SK-N-SH treated with all-trans-retinoic acid at 6 μM for 48 hours (cell line): ENCODE results near the gene PDE1A.

Experiments used
- ATAC-seq: fragments of 200-7000 bp; cut with Tn5 transposase; 3 replicates; pipeline ENCODE4 v1.9.1; 2020; ENCODE audit warnings: mild to moderate bottlenecking, moderate library complexity
- ARNTL ChIP-seq: fragments of 450-650 bp; formaldehyde crosslinking; IDR thresholded peaks from 2 replicates; pipeline ENCODE4 v1.5.0; 2020; ENCODE audit warnings: low read depth, mild to moderate bottlenecking, moderate library complexity, borderline replicate concordance
- BACH2 ChIP-seq: fragments of 250-450 bp; sonication (Bioruptor Pico); IDR thresholded peaks from 2 replicates; pipeline ENCODE4 v1.9.0; 2021; ENCODE audit warnings: mild to moderate bottlenecking, borderline replicate concordance
- CREB5 ChIP-seq: fragments of 250-450 bp; sonication (Bioruptor Pico); IDR thresholded peaks from 2 replicates; pipeline ENCODE4 v1.5.1; 2020; ENCODE audit warnings: low read depth, mild to moderate bottlenecking, moderate library complexity
- CSDC2 ChIP-seq: fragments of 250-450 bp; sonication (Bioruptor Pico); IDR thresholded peaks from 2 replicates; pipeline ENCODE4 v1.5.0; 2020; ENCODE audit warnings: mild to moderate bottlenecking, moderate library complexity
- CSRNP3 ChIP-seq: fragments of 250-450 bp; sonication (Bioruptor Pico); IDR thresholded peaks from 2 replicates; pipeline ENCODE4 v1.5.1; 2021; ENCODE audit warnings: mild to moderate bottlenecking, moderate library complexity
- ESRRG ChIP-seq: fragments of 250-450 bp; sonication (Bioruptor Pico); IDR thresholded peaks from 2 replicates; pipeline ENCODE4 v1.6.1; 2021; ENCODE audit warnings: mild to moderate bottlenecking
- GLIS3 ChIP-seq: fragments of 250-450 bp; sonication (Bioruptor Pico); IDR thresholded peaks from 2 replicates; pipeline ENCODE4 v1.5.0; 2020; ENCODE audit warnings: mild to moderate bottlenecking, moderate library complexity
- ISL1 ChIP-seq: fragments of 250-450 bp; sonication (Bioruptor Pico); IDR thresholded peaks from 2 replicates; pipeline ENCODE4 v2.1.2; 2022; ENCODE audit warnings: mild to moderate bottlenecking, moderate library complexity
- OSR1 ChIP-seq: fragments of 250-450 bp; sonication (Bioruptor Pico); IDR thresholded peaks from 2 replicates; pipeline ENCODE4 v1.8.0; 2022; ENCODE audit warnings: moderate library complexity, mild to moderate bottlenecking, inconsistent platforms
- PATZ1 ChIP-seq: fragments of 250-450 bp; sonication (Bioruptor Pico); IDR thresholded peaks from 2 replicates; pipeline ENCODE4 v1.8.0; 2020; ENCODE audit warnings: mild to moderate bottlenecking, moderate library complexity, borderline replicate concordance
- POU6F1 ChIP-seq: fragments of 250-450 bp; sonication (Bioruptor Pico); IDR thresholded peaks from 2 replicates; pipeline ENCODE4 v1.8.0; 2021; ENCODE audit warnings: low read depth, mild to moderate bottlenecking, moderate library complexity, borderline replicate concordance
- RARB ChIP-seq: fragments of 250-450 bp; sonication (Bioruptor Pico); IDR thresholded peaks from 2 replicates; pipeline ENCODE4 v1.8.0; 2021; ENCODE audit warnings: mild to moderate bottlenecking, moderate library complexity
- SNAI2 ChIP-seq: fragments of 250-450 bp; sonication (Bioruptor Pico); IDR thresholded peaks from 2 replicates; pipeline ENCODE4 v1.5.0; 2020; ENCODE audit warnings: mild to moderate bottlenecking, moderate library complexity
- TCF4 ChIP-seq: fragments of 250-450 bp; sonication (Bioruptor Pico); IDR thresholded peaks from 2 replicates; pipeline ENCODE4 v1.8.0; 2021; ENCODE audit warnings: mild to moderate bottlenecking, moderate library complexity, borderline replicate concordance
- TSHZ2 ChIP-seq: fragments of 250-450 bp; sonication (Bioruptor Pico); IDR thresholded peaks from 2 replicates; pipeline ENCODE4 v1.5.0; 2020; ENCODE audit warnings: mild to moderate bottlenecking, moderate library complexity
- ZC3H10 ChIP-seq: fragments of 250-450 bp; sonication (Bioruptor Pico); IDR thresholded peaks from 2 replicates; pipeline ENCODE4 v1.5.1; 2021; ENCODE audit warnings: mild to moderate bottlenecking, moderate library complexity
- ZFP3 ChIP-seq: fragments of 250-450 bp; sonication (Bioruptor Pico); IDR thresholded peaks from 2 replicates; pipeline ENCODE4 v1.5.0; 2020; ENCODE audit warnings: mild to moderate bottlenecking, moderate library complexity
- ZFP30 ChIP-seq: fragments of 450-650 bp; formaldehyde crosslinking; IDR thresholded peaks from 2 replicates; pipeline ENCODE4 v1.5.0; 2022; ENCODE audit warnings: mild to moderate bottlenecking, moderate library complexity
- ZNF565 ChIP-seq: fragments of 450-650 bp; formaldehyde crosslinking; conservative IDR thresholded peaks from 2 replicates; pipeline ENCODE4 v1.5.0; 2020; ENCODE audit warnings: low read depth, mild to moderate bottlenecking, moderate library complexity
- ZNF70 ChIP-seq: fragments of 450-650 bp; formaldehyde crosslinking; IDR thresholded peaks from 2 replicates; pipeline ENCODE4 v1.5.0; 2020; ENCODE audit warnings: mild to moderate bottlenecking, moderate library complexity
- ZNF8 ChIP-seq: fragments of 450-650 bp; formaldehyde crosslinking; IDR thresholded peaks from 2 replicates; pipeline ENCODE4 v1.5.0; 2020; ENCODE audit warnings: mild to moderate bottlenecking, moderate library complexity

The PDE1A gene

GRCh38 chr2:182170341-182170740, 256.5 kb downstream of the PDE1A start:
- ATAC-seq = no peak
- TF ChIP-seq PATZ1 (CRISPR knock-in tag) (no peak), ARNTL (CRISPR knock-in tag) (no peak), ZNF70 (CRISPR knock-in tag) (no peak), OSR1 (CRISPR knock-in tag) (no peak), SNAI2 (no peak), ZNF8 (no peak), ZNF565 (CRISPR knock-in tag) (no peak), RARB (CRISPR knock-in tag) (no peak), ZC3H10 (CRISPR knock-in tag) (no peak), TSHZ2 (CRISPR knock-in tag) (no peak), CREB5 (CRISPR knock-in tag) (no peak), GLIS3 (CRISPR knock-in tag) (no peak), ZFP3 (CRISPR knock-in tag) (no peak), CSRNP3 (CRISPR knock-in tag) (no peak), ESRRG (no peak), ZFP30 (CRISPR knock-in tag) (no peak), BACH2 (CRISPR knock-in tag) (no peak), TCF4 (CRISPR knock-in tag) (no peak)

- TF ChIP-seq CSRNP3 (CRISPR knock-in tag) = no peak
- no peak for TF ChIP-seq TSHZ2 (CRISPR knock-in tag)
- no peak for TF ChIP-seq ZFP30 (CRISPR knock-in tag)
- no peak for TF ChIP-seq RARB (CRISPR knock-in tag)
- no peak for TF ChIP-seq ZNF70 (CRISPR knock-in tag)
- no peak for TF ChIP-seq POU6F1 (CRISPR knock-in tag)
- TF ChIP-seq CSDC2 (CRISPR knock-in tag) = no peak
- TF ChIP-seq ZNF8 = no peak
- no peak for TF ChIP-seq ZNF565 (CRISPR knock-in tag)
- no peak for TF ChIP-seq GLIS3 (CRISPR knock-in tag)
- TF ChIP-seq ISL1 = no peak
- no peak for ATAC-seq
Measured at GRCh38 chr2:182167882-182168281, 259.0 kb downstream of the PDE1A start.
